NB4 (cell line): ENCODE data around the gene MICA.
"Not testable (repeated sequence)": the region's sequence is repeated elsewhere in the genome, so short reads cannot be mapped to it uniquely, and the experiment has no call there.

Source experiments
- DNase-seq: peaks from one replicate; pipeline ENCODE4 v3.0.0; 2010; ENCODE audit warnings: low read depth
- H3K4me3 ChIP-seq: one replicate; pipeline ENCODE4 v1.5.1; 2011; ENCODE audit warnings: mild to moderate bottlenecking, low read depth, low read length, moderate library complexity
- CTCF ChIP-seq: IDR thresholded peaks from one replicate; pipeline ENCODE4 v1.5.1; 2012; ENCODE audit warnings: low read depth, low read length
- MAX ChIP-seq: IDR thresholded peaks from 2 replicates; pipeline ENCODE4 v1.6.1; 2011; ENCODE audit warnings: low read depth, low read length
- MYC ChIP-seq: IDR thresholded peaks from 2 replicates; pipeline ENCODE4 v1.6.1; 2011; ENCODE audit warnings: low read depth, low read length
- POLR2A ChIP-seq: IDR thresholded peaks from 2 replicates; pipeline ENCODE4 v1.6.1; 2011; ENCODE audit warnings: mild to moderate bottlenecking; ENCODE audit not compliant: insufficient read length; ENCODE audit errors: extremely low read depth

MICA gene

GRCh38 chr6:31400467-31401289, 2.7 kb upstream of the MICA start:
- H3K4me3 ChIP-seq = peak overlapping the region; percentile 72
- peak; percentile 92 for DNase-seq
- TF ChIP-seq POLR2A (peak; percentile 53), MYC (no peak), MAX (peak; percentile 15; the same call in 1 of the 2 replicates)

- TF ChIP-seq MAX (no peak), POLR2A (no peak), MYC (no peak), CTCF (no peak)
- H3K4me3 ChIP-seq = peak overlapping the region; percentile 72
- peak; percentile 43 for DNase-seq
These were observed 2.0 kb upstream of the MICA start for GRCh38 chr6:31401403-31401802.

- peak overlapping the region; percentile 63 for H3K4me3 ChIP-seq
- DNase-seq = no peak
- TF ChIP-seq MYC = no peak
- no peak for TF ChIP-seq POLR2A
- no peak for TF ChIP-seq CTCF
- no peak for TF ChIP-seq MAX
These were observed 792 bp upstream of the MICA start for GRCh38 chr6:31402324-31403282.

GRCh38 chr6:31404061-31404364, 618 bp downstream of the MICA start:
- peak overlapping the region; percentile 63 for H3K4me3 ChIP-seq
- DNase-seq = not testable (repeated sequence)

GRCh38 chr6:31405996-31406395, 2.6 kb downstream of the MICA start:
- no peak overlapping the region for H3K4me3 ChIP-seq
- no peak for TF ChIP-seq MYC
- no peak for TF ChIP-seq CTCF
- TF ChIP-seq POLR2A = no peak
- TF ChIP-seq MAX = no peak
- DNase-seq = no peak

GRCh38 chr6:31407699-31408098, 4.3 kb downstream of the MICA start:
- DNase-seq = peak; percentile 79
- no peak overlapping the region for H3K4me3 ChIP-seq
- no peak for TF ChIP-seq MYC
- TF ChIP-seq POLR2A = no peak
- no peak for TF ChIP-seq MAX
- TF ChIP-seq CTCF = no peak
